ENCODE data around the gene PCAT7.

- no peak for TF ChIP-seq CTCF (IDR thresholded peaks at IDR 0.05)
- TF ChIP-seq POLR2A (IDR thresholded peaks at IDR 0.05) = no peak
These were observed 22.7 kb downstream of the PCAT7 start for GRCh38 chr9:94577571-94577970.
